K562 (cell line): ENCODE measurements around the gene MAPRE2. TPM values are rescaled to one million over a fixed set of nuclear protein-coding genes. Genes with fewer than 3 reads are reported as not detected.

Experiments used
- ATAC-seq: fragments of 200-7000 bp; cut with Tn5 transposase; 3 replicates; pipeline ENCODE4 v1.9.1; 2020; ENCODE audit warnings: moderate library complexity
- BruUV-seq: library from RNA; stranded (reverse); fragments of 400-500 nt; replicated peaks from 2 replicates; lab custom pipeline; 2021; lab: Mats Ljungman, UMichigan
- CTCF ChIA-PET: fragments of 300-600 bp; formaldehyde crosslinking; extraction: SDS; loops from one replicate; lab custom pipeline; 2021; ENCODE audit warnings: low intra/inter-chr PET ratio; lab: Yijun Ruan, JAX
- POLR2A ChIA-PET: fragments of 300-600, 350-650 bp; sonication (Branson Sonifier 250); formaldehyde crosslinking; extraction: SDS; loops from one replicate; lab custom pipeline; 2021; ENCODE audit warnings: antibody characterized with exemption, inconsistent platforms; lab: Yijun Ruan, JAX
- DNase-seq, 4 experiments: peaks; one replicate each; pipeline versions ENCODE4 v3.0.0 to v3.0.0-alpha.2; 2011 to 2018; ENCODE audit warnings: low spot score in 3 of 4, mixed read lengths in 3 of 4; ENCODE audit errors: extremely low read depth in 1 of 4
- FAIRE-seq: peaks from 2 replicates; lab custom pipeline; 2011; peaks lifted over from hg19 to GRCh38; lab: Jason Lieb, UNC
- H2AFZ ChIP-seq: 2 replicates; pipeline ENCODE4 v1.6.0; 2011; ENCODE audit warnings: low read depth, low read length, control low read depth, inconsistent platforms
- H3K27ac ChIP-seq: fragments of 200-600 bp; 3 replicates; pipeline ENCODE4 v1.8.0; 2011; ENCODE audit warnings: low read depth, mild to moderate bottlenecking, control low read depth, inconsistent platforms, low read length, moderate library complexity, mixed read lengths; ENCODE audit errors: extremely low read depth
- H3K27me3 ChIP-seq, 2 experiments: fragments of 300-600 bp in 1 of 2; 2 replicates in 1 of 2; 3 replicates in 1 of 2; pipeline versions ENCODE4 v1.6.0 to v1.8.0; 2011; ENCODE audit warnings: inconsistent platforms in 2 of 2, low read length in 2 of 2, mild to moderate bottlenecking in 1 of 2, mixed read lengths in 1 of 2, moderate library complexity in 1 of 2; ENCODE audit not compliant: control insufficient read depth in 2 of 2, insufficient read depth in 2 of 2
- H3K36me3 ChIP-seq: fragments of 300-600 bp; 3 replicates; pipeline ENCODE4 v1.8.0; 2011; ENCODE audit warnings: mild to moderate bottlenecking, low read length, inconsistent platforms; ENCODE audit not compliant: control insufficient read depth, insufficient read depth
- H3K4me1 ChIP-seq, 2 experiments: fragments of 200-600 bp in 1 of 2; replicated peaks in 1 of 2; 2 replicates in 1 of 2; 3 replicates in 1 of 2; pipeline versions ENCODE4 v1.5.1 to v1.8.0; 2011; ENCODE audit warnings: inconsistent platforms in 2 of 2, low read length in 2 of 2, mild to moderate bottlenecking in 1 of 2, mixed read lengths in 1 of 2, moderate library complexity in 1 of 2; ENCODE audit not compliant: control insufficient read depth in 2 of 2, insufficient read depth in 2 of 2
- H3K4me2 ChIP-seq: 2 replicates; pipeline ENCODE4 v1.6.1; 2011; ENCODE audit warnings: low read length, control low read depth, inconsistent platforms, mixed read lengths; ENCODE audit not compliant: insufficient read depth
- H3K4me3 ChIP-seq: fragments of 200-600 bp; sonication (generic), shearing (Covaris generic); 2 replicates; pipeline ENCODE4 v1.5.1; 2016; ENCODE audit warnings: control low read depth, inconsistent platforms
- H3K79me2 ChIP-seq: fragments of 200-600 bp; 3 replicates; pipeline ENCODE4 v1.8.0; 2011; ENCODE audit warnings: low read length, inconsistent platforms; ENCODE audit not compliant: control insufficient read depth, insufficient read depth
- H3K9ac ChIP-seq, 2 experiments: 2 replicates each; pipeline versions ENCODE4 v1.6.0 to v1.6.1; 2011; ENCODE audit warnings: low read depth in 2 of 2, low read length in 2 of 2, control low read depth in 1 of 2, inconsistent platforms in 1 of 2, mild to moderate bottlenecking in 1 of 2, mixed read lengths in 1 of 2; ENCODE audit not compliant: insufficient read depth in 1 of 2
- H3K9me1 ChIP-seq: one replicate; pipeline ENCODE4 v1.6.0; 2011; ENCODE audit warnings: inconsistent platforms, mild to moderate bottlenecking, low read length, moderate library complexity; ENCODE audit not compliant: control insufficient read depth, insufficient read depth
- H3K9me3 ChIP-seq: replicated peaks from 2 replicates; pipeline ENCODE4 v1.5.1; 2011; ENCODE audit warnings: low read depth, low read length, inconsistent platforms; ENCODE audit not compliant: control insufficient read depth, insufficient read depth
- H4K20me1 ChIP-seq: replicated peaks from 2 replicates; pipeline ENCODE4 v1.6.1; 2011; ENCODE audit warnings: low read length, inconsistent platforms, mixed read lengths; ENCODE audit not compliant: control insufficient read depth, insufficient read depth
- CEBPB ChIP-seq: fragments of 450-650 bp; IDR thresholded peaks from 2 replicates; pipeline ENCODE4 v1.6.1; 2016; ENCODE audit warnings: missing genetic modification characterization, missing compliant biosample characterization
- CEBPG ChIP-seq, 3 experiments: fragments of 200-800 bp in 1 of 3; sonication (Bioruptor generic) in 1 of 3; sonication (generic) in 1 of 3; formaldehyde crosslinking in 1 of 3; IDR thresholded peaks in 2 of 3; conservative IDR thresholded peaks in 1 of 3; 2 replicates each; pipeline versions ENCODE4 v1.6.1 to v1.8.0; 2016 to 2022; ENCODE audit warnings: missing compliant biosample characterization in 2 of 3, missing genetic modification characterization in 2 of 3, mild to moderate bottlenecking in 1 of 3, missing genetic modification reagents in 1 of 3
- DMBX1 ChIP-seq: fragments of 250-450 bp; sonication (Bioruptor Pico); IDR thresholded peaks from 2 replicates; pipeline ENCODE4 v1.8.0; 2022; ENCODE audit warnings: inconsistent platforms, mild to moderate bottlenecking, moderate library complexity, borderline replicate concordance
- DNMT1 ChIP-seq: fragments of 450-650 bp; IDR thresholded peaks from 2 replicates; pipeline ENCODE4 v1.6.1; 2016; ENCODE audit warnings: antibody characterized with exemption, mild to moderate bottlenecking
- FOSL1 ChIP-seq: fragments of 200-800 bp; sonication (Bioruptor generic); conservative IDR thresholded peaks from 2 replicates; pipeline ENCODE4 v1.6.1; 2016; ENCODE audit warnings: missing genetic modification characterization, missing compliant biosample characterization
- ILF3 ChIP-seq: fragments of 450-650 bp; IDR thresholded peaks from 2 replicates; pipeline ENCODE4 v1.6.1; 2018; ENCODE audit warnings: antibody characterized with exemption, mild to moderate bottlenecking, moderate library complexity, borderline replicate concordance
- MAFG ChIP-seq: fragments of 450-650 bp; conservative IDR thresholded peaks from 2 replicates; pipeline ENCODE4 v1.6.1; 2016; ENCODE audit warnings: missing genetic modification characterization, missing compliant biosample characterization
- PCBP2 ChIP-seq: fragments of 200-400 bp; formaldehyde crosslinking; IDR thresholded peaks from 2 replicates; pipeline ENCODE4 v1.6.1; 2018; ENCODE audit warnings: low read length, low read depth, mild to moderate bottlenecking, moderate library complexity; ENCODE audit not compliant: poor library complexity, severe bottlenecking
- TRIM28 ChIP-seq: fragments of 450-650 bp; IDR thresholded peaks from 2 replicates; pipeline ENCODE4 v1.6.1; 2017
- ZNF174 ChIP-seq: fragments of 250-450 bp; sonication (Bioruptor Pico); IDR thresholded peaks from 2 replicates; pipeline ENCODE4 v1.4.0; 2020; ENCODE audit warnings: mild to moderate bottlenecking
- ZNF408 ChIP-seq: fragments of 250-450 bp; sonication (Bioruptor Pico); IDR thresholded peaks from 2 replicates; pipeline ENCODE4 v1.4.0; 2020; ENCODE audit warnings: low read depth, mild to moderate bottlenecking, moderate library complexity
- WGBS: fragments of 100-300 bp; shearing (Covaris generic); methylation state at CpG from one replicate; pipeline ENCODE4 v1.1.6; 2016; ENCODE audit warnings: low coverage, mixed read lengths; ENCODE audit not compliant: insufficient coverage; ENCODE audit errors: missing lambda C conversion rate; 5-methylcytosine and 5-hydroxymethylcytosine counted together
- in situ Hi-C: fragments of 300-500 bp; cut with MboI; formaldehyde crosslinking; loops from 4 replicates; pipeline ENCODE4 v1.15.0; 2018; ENCODE audit warnings: inconsistent platforms, mixed read lengths
- intact Hi-C: fragments of 100-400 bp; cut with micrococcal nuclease; formaldehyde crosslinking; loops from 2 replicates; pipeline ENCODE4 v1.14.2; 2022
- polyA plus RNA-seq, 8 experiments: library from polyadenylated mRNA; depleted of rRNA in 4 of 8; stranded (reverse) in 5 of 8; unstranded in 3 of 8; fragments of >200 nt; fragmentation: Nextera tagmentation in 2 of 8; fragmentation: Illumina TruSeq in 1 of 8; extraction: Ambion mirVana in 2 of 8; extraction: Trizol in 1 of 8; gene quantifications; 2 replicates each; pipeline versions ENCODE4 v1.2.1 to v1.2.3, GENCODE V29; 2011 to 2014; ENCODE audit warnings: inconsistent platforms in 1 of 8, missing spikeins in 1 of 8
- total RNA-seq, 7 experiments: library from RNA; depleted of rRNA in 6 of 7; stranded (reverse); fragments of >200 nt in 6 of 7; fragmentation: Illumina TruSeq in 2 of 7; extraction: Trizol in 2 of 7; gene quantifications; 2 replicates each; pipeline versions ENCODE4 v1.2.1 to v1.2.3, GENCODE V29; 2011 to 2021; ENCODE audit warnings: low replicate concordance in 1 of 7
- TF ChIP-seq, protein P1 (sequence below): sonication (generic); formaldehyde crosslinking; IDR thresholded peaks from 2 replicates; pipeline ENCODE4 v1.8.1; 2023; ENCODE audit warnings: mild to moderate bottlenecking, missing genetic modification reagents
- TF ChIP-seq, protein P2 (sequence below), 2 experiments: fragments of 450-650 bp in 1 of 2; sonication (generic) in 1 of 2; formaldehyde crosslinking in 1 of 2; IDR thresholded peaks in 1 of 2; conservative IDR thresholded peaks in 1 of 2; 2 replicates each; pipeline versions ENCODE4 v1.6.1 to v1.8.1; 2016 to 2023; ENCODE audit warnings: mild to moderate bottlenecking in 2 of 2, moderate library complexity in 2 of 2, inconsistent platforms in 1 of 2, missing genetic modification reagents in 1 of 2

MAPRE2 gene
- total and polyA plus RNA-seq, 9 of the 15 experiments (the other 6 are each of a cell fraction or from before 2014, with no cell fraction given): 32.3 to 70.7 (median 40.7) TPM

DNA sequence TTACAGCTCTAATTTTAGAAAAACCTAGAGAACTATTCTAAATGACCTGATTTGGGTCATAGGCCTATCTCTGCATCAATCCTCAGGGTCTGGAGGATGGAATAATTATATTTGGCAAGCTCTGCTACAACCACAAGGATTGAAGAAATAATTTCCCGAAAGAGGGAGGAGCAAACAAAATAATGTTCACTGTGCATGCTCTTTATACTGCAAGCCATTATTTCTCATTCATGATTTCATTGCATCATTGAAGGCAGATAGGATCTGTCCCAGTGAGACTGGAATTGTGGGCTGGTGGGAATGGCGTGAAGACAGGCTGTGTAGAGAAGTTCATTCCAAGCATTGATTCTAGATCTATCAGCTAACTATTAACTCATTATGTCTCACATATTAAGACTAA, 12.7 kb upstream of the MAPRE2 start:
- H3K36me3 ChIP-seq: no peaks in the 10 kb centered on the region
- TF ChIP-seq TRIM28 (no peak), ZNF174 (CRISPR knock-in tag) (no peak), CEBPG (CRISPR knock-in tag; IDR thresholded peaks at IDR 0.05) (no peak), CEBPG (tag; conservative IDR thresholded peaks at IDR 0.05 in 1 of 2, IDR thresholded peaks at IDR 0.05 in 1 of 2) (peak in 1 of 2 experiments; percentile 43; a peak in 2 of 4 replicates), MAFG (tag) (no peak), CEBPB (tag) (0 out of 2 replicates have a peak, but pooled peaks have one; percentile 24), FOSL1 (tag) (no peak), ILF3 (no peak), DMBX1 (CRISPR knock-in tag) (no peak), PCBP2 (no peak), ZNF408 (CRISPR knock-in tag) (no peak), DNMT1 (no peak)
- TF ChIP-seq, protein P1, sequence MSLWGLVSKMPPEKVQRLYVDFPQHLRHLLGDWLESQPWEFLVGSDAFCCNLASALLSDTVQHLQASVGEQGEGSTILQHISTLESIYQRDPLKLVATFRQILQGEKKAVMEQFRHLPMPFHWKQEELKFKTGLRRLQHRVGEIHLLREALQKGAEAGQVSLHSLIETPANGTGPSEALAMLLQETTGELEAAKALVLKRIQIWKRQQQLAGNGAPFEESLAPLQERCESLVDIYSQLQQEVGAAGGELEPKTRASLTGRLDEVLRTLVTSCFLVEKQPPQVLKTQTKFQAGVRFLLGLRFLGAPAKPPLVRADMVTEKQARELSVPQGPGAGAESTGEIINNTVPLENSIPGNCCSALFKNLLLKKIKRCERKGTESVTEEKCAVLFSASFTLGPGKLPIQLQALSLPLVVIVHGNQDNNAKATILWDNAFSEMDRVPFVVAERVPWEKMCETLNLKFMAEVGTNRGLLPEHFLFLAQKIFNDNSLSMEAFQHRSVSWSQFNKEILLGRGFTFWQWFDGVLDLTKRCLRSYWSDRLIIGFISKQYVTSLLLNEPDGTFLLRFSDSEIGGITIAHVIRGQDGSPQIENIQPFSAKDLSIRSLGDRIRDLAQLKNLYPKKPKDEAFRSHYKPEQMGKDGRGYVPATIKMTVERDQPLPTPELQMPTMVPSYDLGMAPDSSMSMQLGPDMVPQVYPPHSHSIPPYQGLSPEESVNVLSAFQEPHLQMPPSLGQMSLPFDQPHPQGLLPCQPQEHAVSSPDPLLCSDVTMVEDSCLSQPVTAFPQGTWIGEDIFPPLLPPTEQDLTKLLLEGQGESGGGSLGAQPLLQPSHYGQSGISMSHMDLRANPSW (CRISPR knock-in tag): no peak
- TF ChIP-seq, protein P2, sequence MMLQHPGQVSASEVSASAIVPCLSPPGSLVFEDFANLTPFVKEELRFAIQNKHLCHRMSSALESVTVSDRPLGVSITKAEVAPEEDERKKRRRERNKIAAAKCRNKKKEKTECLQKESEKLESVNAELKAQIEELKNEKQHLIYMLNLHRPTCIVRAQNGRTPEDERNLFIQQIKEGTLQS (IDR thresholded peaks at IDR 0.05): peak; percentile 51
- TF ChIP-seq, protein P2 (CRISPR knock-in tag; conservative IDR thresholded peaks at IDR 0.05): no peak
- H2AFZ ChIP-seq: no peak overlapping the region
- no peak for FAIRE-seq
- DNase-seq: no peak
- no peak for ATAC-seq
- no peaks in the 10 kb centered on the region for H3K79me2 ChIP-seq
- intact Hi-C loops (loop anchor here (5.0 kb wide), 1 partner anchor 204 kb away; no protein-coding TSS in a partner anchor), in situ Hi-C loops (no loop called here)
- ChIA-PET CTCF (no interaction called here), POLR2A (interaction anchor here (1.3 kb wide), 1 partner anchor 101 kb away, joined by 3 read pairs; no protein-coding TSS in a partner anchor)
- H3K9me1 ChIP-seq: no peaks in the 10 kb centered on the region
- no peaks in the 10 kb centered on the region for H3K9me3 ChIP-seq
- no peaks in the 10 kb centered on the region for H3K27me3 ChIP-seq
- BruUV-seq: no TSS peak
- H3K9ac ChIP-seq: no peak overlapping the region
- no peaks in the 10 kb centered on the region for H4K20me1 ChIP-seq
- H3K4me1 ChIP-seq: peaks cover 0 to 11% of the 10 kb centered on the region in 2 experiments; a peak in 2 of 5 replicates
- H3K4me2 ChIP-seq: no peak overlapping the region
- H3K27ac ChIP-seq: no peak overlapping the region
- WGBS: 40% methylated on average over 2 of the region's 2 CpGs
- no peak overlapping the region for H3K4me3 ChIP-seq
